Bronchial epithelial cell (primary cell): ENCODE measurements around the gene CABP4. TPM values are rescaled to one million over a fixed set of nuclear protein-coding genes. Genes with fewer than 3 reads are reported as not detected.

Experiments
- DNase-seq: peaks from one replicate; pipeline ENCODE4 v3.0.0-alpha.2; 2010; ENCODE audit warnings: low read depth
- FAIRE-seq: peaks from 2 replicates; lab custom pipeline; 2011; peaks lifted over from hg19 to GRCh38; lab: Jason Lieb, UNC
- H3K27me3 ChIP-seq: 2 replicates; pipeline ENCODE4 v1.5.1; 2011; ENCODE audit warnings: low read length; ENCODE audit not compliant: control insufficient read depth, insufficient read depth
- H3K36me3 ChIP-seq: 2 replicates; pipeline ENCODE4 v1.5.1; 2011; ENCODE audit warnings: low read length; ENCODE audit not compliant: control insufficient read depth, insufficient read depth
- H3K4me3 ChIP-seq: 2 replicates; pipeline ENCODE4 v1.5.1; 2011; ENCODE audit warnings: mild to moderate bottlenecking, low read depth, low read length, control low read depth
- total RNA-seq: library from RNA; depleted of rRNA; stranded (reverse); fragments of >200 nt; gene quantifications from 2 replicates; pipeline ENCODE4 v1.2.1, GENCODE V29; 2014
- TF ChIP-seq, protein P1 (sequence below): IDR thresholded peaks from 2 replicates; pipeline ENCODE4 v1.5.1; 2011; ENCODE audit warnings: mild to moderate bottlenecking, moderate library complexity, low read length, control low read depth, inconsistent platforms; ENCODE audit not compliant: insufficient read depth, severe bottlenecking

The CABP4 gene
- total RNA-seq, 1 donor from 2014 or later: not detected

GRCh38 chr11:67432655-67433349, 22.4 kb upstream of the CABP4 start:
- no peak overlapping the region for H3K4me3 ChIP-seq
- peaks cover 38% of the 10 kb centered on the region for H3K36me3 ChIP-seq
- TF ChIP-seq, protein P1, sequence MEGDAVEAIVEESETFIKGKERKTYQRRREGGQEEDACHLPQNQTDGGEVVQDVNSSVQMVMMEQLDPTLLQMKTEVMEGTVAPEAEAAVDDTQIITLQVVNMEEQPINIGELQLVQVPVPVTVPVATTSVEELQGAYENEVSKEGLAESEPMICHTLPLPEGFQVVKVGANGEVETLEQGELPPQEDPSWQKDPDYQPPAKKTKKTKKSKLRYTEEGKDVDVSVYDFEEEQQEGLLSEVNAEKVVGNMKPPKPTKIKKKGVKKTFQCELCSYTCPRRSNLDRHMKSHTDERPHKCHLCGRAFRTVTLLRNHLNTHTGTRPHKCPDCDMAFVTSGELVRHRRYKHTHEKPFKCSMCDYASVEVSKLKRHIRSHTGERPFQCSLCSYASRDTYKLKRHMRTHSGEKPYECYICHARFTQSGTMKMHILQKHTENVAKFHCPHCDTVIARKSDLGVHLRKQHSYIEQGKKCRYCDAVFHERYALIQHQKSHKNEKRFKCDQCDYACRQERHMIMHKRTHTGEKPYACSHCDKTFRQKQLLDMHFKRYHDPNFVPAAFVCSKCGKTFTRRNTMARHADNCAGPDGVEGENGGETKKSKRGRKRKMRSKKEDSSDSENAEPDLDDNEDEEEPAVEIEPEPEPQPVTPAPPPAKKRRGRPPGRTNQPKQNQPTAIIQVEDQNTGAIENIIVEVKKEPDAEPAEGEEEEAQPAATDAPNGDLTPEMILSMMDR: no peak
- FAIRE-seq: no peak
- DNase-seq: no peak
- no peaks in the 10 kb centered on the region for H3K27me3 ChIP-seq

DNA sequence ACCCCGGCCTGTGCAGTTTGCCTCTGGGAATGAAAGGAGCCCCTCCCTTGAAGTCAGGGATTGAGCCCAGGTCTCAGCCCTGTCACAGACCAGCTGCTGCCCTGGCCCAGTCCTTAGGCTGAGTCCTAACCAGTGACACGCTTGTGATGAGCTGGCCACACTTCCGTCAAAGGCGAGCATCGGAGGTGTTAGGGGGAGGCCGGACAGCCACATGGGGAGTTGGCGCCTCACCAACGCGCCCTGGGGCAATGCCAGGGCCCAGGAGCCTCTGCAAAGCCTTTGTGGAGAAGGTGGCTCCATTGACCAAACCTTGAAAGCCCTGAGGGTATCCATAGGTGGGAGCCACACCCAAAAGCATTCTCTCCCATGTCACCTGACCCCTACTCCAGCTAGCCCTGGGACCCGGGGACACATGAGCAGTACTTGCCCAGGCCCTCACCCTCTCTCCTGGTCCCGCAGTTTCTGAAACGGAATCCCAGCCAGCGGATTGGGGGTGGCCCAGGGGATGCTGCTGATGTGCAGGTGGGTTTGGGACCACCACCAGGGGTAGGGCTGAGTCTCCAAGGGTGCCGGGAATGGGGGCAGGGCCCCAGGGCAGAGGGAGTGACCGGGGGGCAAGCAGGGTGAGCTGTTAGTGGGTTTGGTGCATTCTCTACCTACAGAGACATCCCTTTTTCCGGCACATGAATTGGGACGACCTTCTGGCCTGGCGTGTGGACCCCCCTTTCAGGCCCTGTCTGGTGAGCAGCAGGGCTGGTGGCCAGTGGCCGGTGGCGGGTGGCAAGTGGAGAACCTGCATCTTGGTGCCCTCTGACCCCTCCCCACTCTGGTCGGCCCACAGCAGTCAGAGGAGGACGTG, 21.4 kb upstream of the CABP4 start:
- Histone ChIP-seq H3K27me3 (no peaks in the 10 kb centered on the region), H3K4me3 (no peak overlapping the region), H3K36me3 (peaks cover 40% of the 10 kb centered on the region)
- FAIRE-seq (no peak), DNase-seq (no peak)
- TF ChIP-seq, protein P1: no peak

DNA sequence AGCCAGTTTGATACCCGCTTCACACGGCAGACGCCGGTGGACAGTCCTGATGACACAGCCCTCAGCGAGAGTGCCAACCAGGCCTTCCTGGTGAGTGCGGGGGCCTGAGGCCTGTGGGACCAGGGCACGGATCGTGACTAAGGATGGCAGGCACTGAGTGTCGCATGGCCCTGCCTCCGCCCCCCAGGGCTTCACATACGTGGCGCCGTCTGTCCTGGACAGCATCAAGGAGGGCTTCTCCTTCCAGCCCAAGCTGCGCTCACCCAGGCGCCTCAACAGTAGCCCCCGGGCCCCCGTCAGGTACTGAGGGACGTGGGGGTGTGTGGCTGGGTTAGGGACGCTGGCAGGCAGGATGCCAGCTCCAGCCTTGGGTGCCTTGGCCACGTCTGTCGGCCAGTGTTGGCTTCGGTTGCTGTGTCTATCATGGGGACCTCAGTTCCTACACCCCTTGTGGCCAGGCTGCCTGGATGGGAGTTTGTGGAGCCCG, 20.7 kb upstream of the CABP4 start:
- FAIRE-seq (no peak), DNase-seq (no peak)
- peaks cover 40% of the 10 kb centered on the region for H3K36me3 ChIP-seq
- no peak overlapping the region for H3K4me3 ChIP-seq
- no peaks in the 10 kb centered on the region for H3K27me3 ChIP-seq
- TF ChIP-seq, protein P1: no peak

- DNase-seq (no peak), FAIRE-seq (no peak)
- no peak overlapping the region for H3K4me3 ChIP-seq
- TF ChIP-seq, protein P1: no peak
- no peaks in the 10 kb centered on the region for H3K27me3 ChIP-seq
- peaks cover 38% of the 10 kb centered on the region for H3K36me3 ChIP-seq
These were observed 20.0 kb upstream of the CABP4 start for GRCh38 chr11:67435031-67435726.

GRCh38 chr11:67435727-67436458, 19.3 kb upstream of the CABP4 start:
- TF ChIP-seq, protein P1: no peak
- Histone ChIP-seq H3K4me3 (no peak overlapping the region), H3K27me3 (no peaks in the 10 kb centered on the region), H3K36me3 (peaks cover 37% of the 10 kb centered on the region)
- FAIRE-seq: peak; percentile 7
- no peak for DNase-seq
